Mucosa of descending colon (tissue), 3 donors: Measurements from ENCODE around the gene KIRREL3. TPM values are rescaled to one million over a fixed set of nuclear protein-coding genes. Genes with fewer than 3 reads are reported as not detected.

Experiments used
- ATAC-seq: fragments of 200-7000 bp; cut with Tn5 transposase; one replicate; pipeline ENCODE4 v1.9.1; 2020; ENCODE audit warnings: mild to moderate bottlenecking, moderate library complexity
- DNase-seq, 3 donors: peaks; one replicate each; pipeline ENCODE4 v3.0.0-alpha.2; 2020
- H3K36me3 ChIP-seq: fragments of 200-600 bp; one replicate; pipeline ENCODE4 v1.8.0; 2021; ENCODE audit warnings: low read depth, mild to moderate bottlenecking
- H3K4me1 ChIP-seq: fragments of 200-600 bp; one replicate; pipeline ENCODE4 v1.8.0; 2021; ENCODE audit warnings: low read depth, mild to moderate bottlenecking
- H3K4me3 ChIP-seq: fragments of 200-600 bp; one replicate; pipeline ENCODE4 v1.8.0; 2021; ENCODE audit warnings: mild to moderate bottlenecking
- H3K9me3 ChIP-seq: fragments of 200-600 bp; one replicate; pipeline ENCODE4 v1.8.0; 2021; ENCODE audit warnings: mild to moderate bottlenecking
- intact Hi-C, 2 donors: fragments of 100-400 bp; cut with DNase I in 1 of 2; cut with micrococcal nuclease in 1 of 2; formaldehyde crosslinking; loops; one replicate each; pipeline versions ENCODE4 v1.11.0 to v1.11.1; 2022; cut with DNase I, micrococcal nuclease
- total RNA-seq, 3 donors: library from RNA; stranded (reverse); fragmentation: NEBNext Ultra II Directional in 2 of 3; extraction: Animal tissue kit (Norgen Biotek cat#: 25700) in 2 of 3; gene quantifications; one replicate each; pipeline versions ENCODE4 v1.2.1 to v1.2.4, GENCODE V29; 2021 to 2023
- TF ChIP-seq, protein P1 (sequence below): fragments of 200-600 bp; IDR thresholded peaks from one replicate; pipeline ENCODE4 v1.8.0; 2022; ENCODE audit warnings: antibody characterized with exemption, mild to moderate bottlenecking
- donor health status: DM: no; HTN: no; CAD: no; lungs with moderate emphysema.
- donor health status: DM: no; HTN: no; CAD: no.
- donor health status: DM: no; HTN: yes; CAD: no.

The KIRREL3 gene
- total RNA-seq, 3 donors from 2014 or later: 0.23 to 2.4 (median 0.70) TPM

GRCh38 chr11:126898802-126899201 lies 101.8 kb downstream of the KIRREL3 start:
- ATAC-seq (no peak), DNase-seq (no peak)
- TF ChIP-seq, protein P1, sequence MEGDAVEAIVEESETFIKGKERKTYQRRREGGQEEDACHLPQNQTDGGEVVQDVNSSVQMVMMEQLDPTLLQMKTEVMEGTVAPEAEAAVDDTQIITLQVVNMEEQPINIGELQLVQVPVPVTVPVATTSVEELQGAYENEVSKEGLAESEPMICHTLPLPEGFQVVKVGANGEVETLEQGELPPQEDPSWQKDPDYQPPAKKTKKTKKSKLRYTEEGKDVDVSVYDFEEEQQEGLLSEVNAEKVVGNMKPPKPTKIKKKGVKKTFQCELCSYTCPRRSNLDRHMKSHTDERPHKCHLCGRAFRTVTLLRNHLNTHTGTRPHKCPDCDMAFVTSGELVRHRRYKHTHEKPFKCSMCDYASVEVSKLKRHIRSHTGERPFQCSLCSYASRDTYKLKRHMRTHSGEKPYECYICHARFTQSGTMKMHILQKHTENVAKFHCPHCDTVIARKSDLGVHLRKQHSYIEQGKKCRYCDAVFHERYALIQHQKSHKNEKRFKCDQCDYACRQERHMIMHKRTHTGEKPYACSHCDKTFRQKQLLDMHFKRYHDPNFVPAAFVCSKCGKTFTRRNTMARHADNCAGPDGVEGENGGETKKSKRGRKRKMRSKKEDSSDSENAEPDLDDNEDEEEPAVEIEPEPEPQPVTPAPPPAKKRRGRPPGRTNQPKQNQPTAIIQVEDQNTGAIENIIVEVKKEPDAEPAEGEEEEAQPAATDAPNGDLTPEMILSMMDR: no peak
- Histone ChIP-seq H3K4me3 (no peak overlapping the region), H3K4me1 (no peaks in the 10 kb centered on the region), H3K36me3 (no peaks in the 10 kb centered on the region), H3K9me3 (no peaks in the 10 kb centered on the region)
- intact Hi-C loops: no loop called here

DNA sequence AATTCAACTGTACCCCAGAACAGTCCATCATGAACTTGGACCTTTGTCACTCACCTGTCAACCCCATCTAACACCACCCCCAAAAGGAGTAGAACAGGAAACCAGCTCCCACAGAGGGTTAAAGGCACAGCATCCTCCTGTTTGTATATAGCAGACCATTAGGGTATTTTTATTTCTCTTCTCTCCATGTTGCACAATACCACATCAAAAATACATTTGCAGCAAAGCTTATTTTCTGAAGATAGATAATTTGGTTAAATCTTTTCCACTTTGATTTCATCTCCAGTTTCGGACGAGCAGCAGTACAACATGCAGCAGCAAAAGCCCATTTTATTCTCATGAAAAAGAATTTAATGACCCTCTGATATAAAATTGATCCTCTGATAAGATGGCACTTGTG lies 103.1 kb downstream of the KIRREL3 start:
- no peaks in the 10 kb centered on the region for H3K36me3 ChIP-seq
- no peak for DNase-seq
- H3K9me3 ChIP-seq: no peaks in the 10 kb centered on the region
- ATAC-seq: no peak
- no peak overlapping the region for H3K4me3 ChIP-seq
- no peaks in the 10 kb centered on the region for H3K4me1 ChIP-seq
- TF ChIP-seq, protein P1: no peak
- intact Hi-C loops: no loop called here

DNA sequence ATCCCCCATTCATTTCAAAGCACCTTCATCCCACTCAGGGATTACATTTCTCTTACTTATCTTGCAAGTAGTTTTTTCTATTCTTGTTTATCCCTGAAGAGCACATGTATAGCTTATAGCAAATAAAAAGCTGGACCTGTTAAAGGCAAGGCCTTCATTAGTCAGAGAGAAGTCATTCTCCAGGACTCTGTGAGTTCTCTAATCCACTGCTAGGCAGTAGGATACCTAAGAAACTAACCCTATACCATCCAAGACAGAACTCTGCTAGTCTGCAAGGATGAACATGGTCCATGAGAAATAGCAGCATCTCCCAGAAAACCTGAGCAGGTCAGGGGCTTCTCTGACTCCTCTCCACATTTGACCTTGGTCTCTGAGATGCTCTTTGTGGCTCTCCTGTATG lies 104.5 kb downstream of the KIRREL3 start:
- Histone ChIP-seq H3K4me3 (no peak overlapping the region), H3K4me1 (no peaks in the 10 kb centered on the region), H3K9me3 (no peaks in the 10 kb centered on the region), H3K36me3 (no peaks in the 10 kb centered on the region)
- no peak for ATAC-seq
- DNase-seq: no peak
- TF ChIP-seq, protein P1: no peak
- intact Hi-C loops: no loop called here

GRCh38 chr11:126893796-126894195 lies 106.8 kb downstream of the KIRREL3 start:
- Histone ChIP-seq H3K4me3 (no peak overlapping the region), H3K36me3 (no peaks in the 10 kb centered on the region), H3K4me1 (no peaks in the 10 kb centered on the region), H3K9me3 (no peaks in the 10 kb centered on the region)
- intact Hi-C loops: no loop called here
- ATAC-seq: no peak
- TF ChIP-seq, protein P1: no peak
- no peak for DNase-seq

DNA sequence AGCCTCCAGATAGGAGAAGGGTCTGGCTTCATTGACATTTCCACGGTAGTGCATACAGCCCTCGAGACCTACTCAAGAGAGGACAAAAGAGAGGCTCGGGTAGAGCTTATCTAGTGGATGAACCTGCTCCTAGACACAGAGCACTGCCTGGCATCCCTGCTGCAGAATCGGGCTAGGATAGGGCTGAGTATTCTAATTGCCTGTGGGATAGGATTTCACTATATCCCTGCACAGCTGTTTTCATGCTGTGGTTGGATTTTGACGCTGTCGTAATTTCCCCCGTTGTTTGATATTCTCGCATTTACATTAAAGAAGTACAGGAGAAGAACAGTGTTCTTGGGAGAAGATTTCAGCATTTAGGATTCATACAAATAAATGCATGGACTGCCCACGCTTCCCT lies 107.8 kb downstream of the KIRREL3 start:
- no peak for ATAC-seq
- no peak for DNase-seq
- Histone ChIP-seq H3K36me3 (no peaks in the 10 kb centered on the region), H3K4me1 (no peaks in the 10 kb centered on the region), H3K9me3 (no peaks in the 10 kb centered on the region), H3K4me3 (no peak overlapping the region)
- intact Hi-C loops: no loop called here
- TF ChIP-seq, protein P1: no peak

DNA sequence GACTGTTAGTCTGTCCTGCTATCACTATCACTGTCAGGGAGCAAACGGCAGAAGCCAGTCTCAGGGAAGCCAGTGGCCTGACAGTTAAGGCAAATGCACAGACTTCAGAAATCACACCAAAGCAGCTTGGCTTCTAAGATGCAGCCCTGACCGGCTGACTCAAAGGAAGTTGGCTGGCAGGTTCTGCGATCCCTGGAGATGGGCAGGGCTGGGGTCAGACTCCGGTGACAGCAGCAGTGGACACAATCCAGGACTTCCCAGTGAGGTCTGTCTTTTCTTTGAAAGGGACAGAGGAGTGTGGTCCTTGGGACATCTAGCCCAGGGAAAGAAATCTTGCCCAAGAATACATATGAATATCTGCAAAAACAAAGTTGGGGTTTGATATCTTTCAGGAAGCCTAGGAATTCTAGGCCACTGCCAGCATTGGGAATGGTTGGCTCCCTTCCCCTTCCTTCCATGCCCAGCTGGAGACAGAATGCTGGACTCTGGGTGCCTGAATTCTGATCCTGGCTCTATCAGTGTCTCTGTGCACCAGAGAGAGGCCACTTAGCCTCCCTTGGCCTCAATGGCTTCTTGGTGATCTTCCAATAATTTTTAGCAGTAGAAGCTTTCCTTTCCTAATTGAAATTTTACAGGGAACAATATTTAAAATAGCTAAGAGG lies 108.9 kb downstream of the KIRREL3 start:
- intact Hi-C loops: no loop called here

More for the DNA sequence above, 108.9 kb downstream of the KIRREL3 start:
- Histone ChIP-seq H3K4me3 (no peak overlapping the region), H3K36me3 (no peaks in the 10 kb centered on the region), H3K9me3 (no peaks in the 10 kb centered on the region), H3K4me1 (no peaks in the 10 kb centered on the region)
- TF ChIP-seq, protein P1: no peak
- ATAC-seq (no peak), DNase-seq (no peak)
